Progenitor cell of endocrine pancreas (in vitro differentiated cells): Measurements from ENCODE around the gene AOC1. TPM values are rescaled to one million over a fixed set of nuclear protein-coding genes. Genes with fewer than 3 reads are reported as not detected.
A peak's percentile ranks its signal among the peaks of the same experiment; 100 is the strongest.

ENCODE experiments used
- DNase-seq: peaks from one replicate; pipeline ENCODE4 v3.0.0; 2021; ENCODE audit warnings: low spot score; ENCODE audit not compliant: unreplicated experiment
- H3K27ac Mint-ChIP-seq: 2 replicates; pipeline ENCODE4 v1.8.0; 2021; ENCODE audit warnings: mild to moderate bottlenecking, moderate library complexity, mixed read lengths
- H3K27me3 Mint-ChIP-seq: 2 replicates; pipeline ENCODE4 v1.8.0; 2021; ENCODE audit warnings: mixed read lengths
- H3K36me3 Mint-ChIP-seq: 2 replicates; pipeline ENCODE4 v1.8.0; 2022; ENCODE audit warnings: mixed read lengths; ENCODE audit not compliant: insufficient read depth
- H3K4me1 Mint-ChIP-seq: 2 replicates; pipeline ENCODE4 v1.8.0; 2021; ENCODE audit warnings: low read depth, mixed read lengths
- H3K4me3 Mint-ChIP-seq: 2 replicates; pipeline ENCODE4 v1.8.0; 2021; ENCODE audit warnings: low read depth, mild to moderate bottlenecking, moderate library complexity, mixed read lengths
- H3K9me3 Mint-ChIP-seq: 2 replicates; pipeline ENCODE4 v1.8.0; 2021; ENCODE audit warnings: low read depth, mixed read lengths
- total RNA-seq: library from RNA; stranded (reverse); gene quantifications from 2 replicates; pipeline ENCODE4 v1.2.1, GENCODE V29; 2021
- TF ChIP-seq, protein P1 (sequence below): fragments of 200-600 bp; sonication (generic); IDR thresholded peaks from one replicate; pipeline ENCODE4 v1.5.0; 2021; ENCODE audit warnings: antibody characterized with exemption, mild to moderate bottlenecking; ENCODE audit not compliant: unreplicated experiment

The AOC1 gene
- total RNA-seq, 1 donor from 2014 or later, result 2.9 TPM

DNA sequence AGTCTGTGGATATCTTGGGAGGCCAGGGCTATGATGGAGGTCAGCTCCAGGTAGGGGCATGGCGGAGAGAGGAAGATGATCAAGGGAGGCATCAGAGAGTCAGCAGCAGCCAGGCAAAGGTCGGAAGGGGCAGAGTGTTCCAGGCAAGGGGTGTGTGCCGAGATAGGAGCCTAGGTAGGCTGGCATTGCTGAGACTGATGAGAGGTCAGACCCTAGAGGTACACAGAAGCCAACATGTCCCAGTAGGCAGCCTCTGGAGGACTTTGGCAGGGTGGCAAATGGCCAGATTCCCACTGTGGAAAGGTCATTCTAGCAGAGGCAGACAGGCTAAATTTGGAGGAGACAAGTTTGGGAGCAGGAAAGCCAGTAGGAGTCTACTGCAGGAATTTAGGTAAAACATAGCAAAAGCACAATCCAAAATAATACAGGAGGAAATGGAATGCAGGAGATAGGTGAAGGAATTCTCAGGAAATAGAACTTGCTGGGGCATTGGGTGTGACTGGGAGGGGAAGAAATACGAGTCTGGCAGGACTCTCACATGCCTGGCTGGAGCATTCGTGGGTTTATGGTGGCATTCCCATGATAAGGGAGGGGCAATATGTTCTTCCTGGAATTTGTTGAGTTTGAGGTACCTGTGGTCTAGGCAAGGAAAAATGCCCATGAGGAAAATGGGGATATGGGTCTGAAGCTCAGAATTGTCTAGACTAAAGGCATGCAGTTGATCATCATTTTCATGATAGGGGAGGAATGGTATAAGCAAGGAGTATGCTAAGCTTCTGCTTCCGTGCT, 26.1 kb upstream of the AOC1 start:
- Mint-ChIP-seq H3K36me3 (peaks cover 8% of the 10 kb centered on the region), H3K4me1 (peaks cover 21% of the 10 kb centered on the region), H3K27me3 (no peaks in the 10 kb centered on the region), H3K4me3 (no peak overlapping the region), H3K9me3 (peaks cover 11% of the 10 kb centered on the region), H3K27ac (peak overlapping the region; percentile 7)
- DNase-seq, result no peak
- TF ChIP-seq, protein P1, sequence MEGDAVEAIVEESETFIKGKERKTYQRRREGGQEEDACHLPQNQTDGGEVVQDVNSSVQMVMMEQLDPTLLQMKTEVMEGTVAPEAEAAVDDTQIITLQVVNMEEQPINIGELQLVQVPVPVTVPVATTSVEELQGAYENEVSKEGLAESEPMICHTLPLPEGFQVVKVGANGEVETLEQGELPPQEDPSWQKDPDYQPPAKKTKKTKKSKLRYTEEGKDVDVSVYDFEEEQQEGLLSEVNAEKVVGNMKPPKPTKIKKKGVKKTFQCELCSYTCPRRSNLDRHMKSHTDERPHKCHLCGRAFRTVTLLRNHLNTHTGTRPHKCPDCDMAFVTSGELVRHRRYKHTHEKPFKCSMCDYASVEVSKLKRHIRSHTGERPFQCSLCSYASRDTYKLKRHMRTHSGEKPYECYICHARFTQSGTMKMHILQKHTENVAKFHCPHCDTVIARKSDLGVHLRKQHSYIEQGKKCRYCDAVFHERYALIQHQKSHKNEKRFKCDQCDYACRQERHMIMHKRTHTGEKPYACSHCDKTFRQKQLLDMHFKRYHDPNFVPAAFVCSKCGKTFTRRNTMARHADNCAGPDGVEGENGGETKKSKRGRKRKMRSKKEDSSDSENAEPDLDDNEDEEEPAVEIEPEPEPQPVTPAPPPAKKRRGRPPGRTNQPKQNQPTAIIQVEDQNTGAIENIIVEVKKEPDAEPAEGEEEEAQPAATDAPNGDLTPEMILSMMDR, result no peak

GRCh38 chr7:150828384-150828783, 23.9 kb upstream of the AOC1 start:
- no peak overlapping the region for H3K27ac Mint-ChIP-seq
- H3K4me3 Mint-ChIP-seq, result no peak overlapping the region
- peaks cover 5% of the 10 kb centered on the region for H3K9me3 Mint-ChIP-seq
- H3K36me3 Mint-ChIP-seq, result peaks cover 7% of the 10 kb centered on the region
- H3K27me3 Mint-ChIP-seq, result no peaks in the 10 kb centered on the region
- peaks cover 24% of the 10 kb centered on the region for H3K4me1 Mint-ChIP-seq
- TF ChIP-seq, protein P1, result no peak
- DNase-seq, result no peak

DNA sequence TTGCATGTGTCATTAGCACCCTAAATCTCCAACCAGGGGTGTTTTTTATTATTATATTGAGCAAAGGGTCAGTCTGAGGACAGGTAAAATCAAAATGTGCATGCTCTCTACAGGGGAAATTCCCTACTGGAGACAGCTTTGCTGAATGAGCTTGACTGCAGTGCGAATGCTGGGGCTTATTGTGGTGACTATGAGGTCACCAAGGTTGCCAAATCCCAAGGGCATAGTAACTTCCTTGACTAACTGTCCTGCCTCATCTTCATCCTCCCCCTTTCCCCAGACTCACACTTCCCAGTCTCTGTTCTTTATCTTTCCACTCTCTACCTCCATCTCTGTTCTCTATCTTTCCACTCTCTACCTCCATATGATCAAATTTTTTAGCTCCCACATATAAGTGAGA, 22.9 kb upstream of the AOC1 start:
- TF ChIP-seq, protein P1, result no peak
- Mint-ChIP-seq H3K4me1 (peaks cover 20% of the 10 kb centered on the region), H3K4me3 (no peak overlapping the region), H3K36me3 (peaks cover 7% of the 10 kb centered on the region), H3K9me3 (peaks cover 11% of the 10 kb centered on the region), H3K27ac (no peak overlapping the region), H3K27me3 (no peaks in the 10 kb centered on the region)
- no peak for DNase-seq

DNA sequence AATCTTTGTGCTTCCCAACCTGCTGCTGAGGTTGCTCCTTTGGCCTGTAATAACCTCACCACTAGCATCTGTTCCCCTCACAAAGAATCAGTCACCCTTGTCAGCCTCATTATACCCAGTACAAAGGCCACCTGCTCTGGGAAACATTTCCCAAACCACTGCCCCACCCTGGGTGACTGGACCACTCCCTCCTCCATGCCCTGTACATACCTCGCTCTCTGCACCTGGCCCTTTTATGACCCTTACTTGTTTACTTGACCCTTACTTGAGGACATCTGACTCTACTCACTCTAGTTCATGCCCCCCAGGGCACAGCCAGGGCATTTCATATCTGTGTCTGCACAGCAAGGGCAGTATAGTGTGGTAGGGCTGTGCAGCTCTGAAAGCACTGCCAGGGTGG, 21.4 kb upstream of the AOC1 start:
- Mint-ChIP-seq H3K27me3 (no peaks in the 10 kb centered on the region), H3K4me1 (peaks cover 19% of the 10 kb centered on the region), H3K9me3 (peaks cover 11% of the 10 kb centered on the region), H3K27ac (peak overlapping the region; percentile 94), H3K36me3 (peaks cover 2% of the 10 kb centered on the region), H3K4me3 (no peak overlapping the region)
- TF ChIP-seq, protein P1, result no peak
- DNase-seq, result no peak

GRCh38 chr7:150831851-150832250, 20.5 kb upstream of the AOC1 start:
- Mint-ChIP-seq H3K27ac (no peak overlapping the region), H3K9me3 (peaks cover 11% of the 10 kb centered on the region), H3K27me3 (no peaks in the 10 kb centered on the region), H3K4me3 (no peak overlapping the region), H3K36me3 (peaks cover 2% of the 10 kb centered on the region), H3K4me1 (peaks cover 19% of the 10 kb centered on the region)
- TF ChIP-seq, protein P1, result no peak
- no peak for DNase-seq
